SHP77 treated with DMSO at 0.1 percent for 48 hours (cell line): Measurements from ENCODE around the gene RAB4B.
"Not testable (repeated sequence)": the region's sequence is repeated elsewhere in the genome, so short reads cannot be mapped to it uniquely, and the experiment has no call there.

Experiments
- DNase-seq: peaks from one replicate; lab custom pipeline; 2025; lab: John Stamatoyannopoulos, UW

Gene RAB4B

GRCh38 chr19:40750874-40751537 is 27.0 kb upstream of the RAB4B start, which contains the start of gene SNRPA:
Gene SNRPA, plus strand, starts transcription at chr19:40751203. Its CDS starts 206 bp downstream, at chr19:40751409.
- peak; percentile 99 for DNase-seq

GRCh38 chr19:40752257-40752781 is 25.7 kb upstream of the RAB4B start:
- DNase-seq, result no peak

- no peak for DNase-seq
These were observed 23.3 kb upstream of the RAB4B start for GRCh38 chr19:40754611-40755247.

GRCh38 chr19:40755248-40755624 is 22.8 kb upstream of the RAB4B start:
- DNase-seq, result no peak

GRCh38 chr19:40755791-40756190 is 22.3 kb upstream of the RAB4B start:
- no peak for DNase-seq

- no peak for DNase-seq
These were observed 21.4 kb upstream of the RAB4B start for GRCh38 chr19:40756502-40757110.

GRCh38 chr19:40758491-40758890 is 19.6 kb upstream of the RAB4B start:
- no peak for DNase-seq

- DNase-seq, result no peak
These were observed 18.7 kb upstream of the RAB4B start for GRCh38 chr19:40759352-40759751.

GRCh38 chr19:40762754-40763470 is 15.1 kb upstream of the RAB4B start:
- no peak for DNase-seq

- DNase-seq, result no peak
These were observed 14.5 kb upstream of the RAB4B start for GRCh38 chr19:40763526-40763925.

- no peak for DNase-seq
These were observed 14.1 kb upstream of the RAB4B start for GRCh38 chr19:40763963-40764362.

- DNase-seq, result not testable (repeated sequence)
These were observed 11.7 kb upstream of the RAB4B start for GRCh38 chr19:40766385-40766784.

GRCh38 chr19:40768869-40769268 is 9.2 kb upstream of the RAB4B start:
- DNase-seq, result no peak

- peak; percentile 47 for DNase-seq
These were observed 6.8 kb upstream of the RAB4B start for GRCh38 chr19:40771101-40771862.

- DNase-seq, result no peak
These were observed 3.0 kb upstream of the RAB4B start, which contains the start of gene MIA for GRCh38 chr19:40774916-40775631. Gene MIA, plus strand, starts transcription at chr19:40775521. Its CDS starts 22 bp downstream, at chr19:40775543.

- no peak for DNase-seq
These were observed 2.4 kb upstream of the RAB4B start for GRCh38 chr19:40775632-40776022.

GRCh38 chr19:40776364-40776763 is 1.7 kb upstream of the RAB4B start:
- no peak for DNase-seq

GRCh38 chr19:40776932-40777644 is 959 bp upstream of the RAB4B start:
- DNase-seq, result peak; percentile 98

- DNase-seq, result no peak
These were observed 456 bp upstream of the RAB4B start for GRCh38 chr19:40777645-40777936.

GRCh38 chr19:40778706-40779284 is 748 bp downstream of the RAB4B start:
- DNase-seq, result no peak
